WTC11 (cell line): ENCODE data around the gene LRRC8C. TPM values are rescaled to one million over a fixed set of nuclear protein-coding genes. Genes with fewer than 3 reads are reported as not detected.

Experiments used
- ATAC-seq: fragments of 200-7000 bp; cut with Tn5 transposase; 2 replicates; pipeline ENCODE4 v1.10.0; 2021; ENCODE audit warnings: mild to moderate bottlenecking, moderate library complexity
- CTCF ChIA-PET: fragments of 300-600 bp; sonication (Branson Sonifier 250); formaldehyde crosslinking; loops from one replicate; lab custom pipeline; 2021; ENCODE audit warnings: antibody characterized with exemption; lab: Charles Lee
- POLR2A ChIA-PET: fragments of 350-600 bp; sonication (Branson Sonifier 250); formaldehyde crosslinking; loops from one replicate; lab custom pipeline; 2021; ENCODE audit warnings: antibody characterized with exemption; lab: Charles Lee
- DNase-seq: peaks from one replicate; pipeline ENCODE4 v3.0.0; 2021; ENCODE audit warnings: low spot score
- H3K27ac Mint-ChIP-seq: 2 replicates; pipeline ENCODE4 v1.8.0; 2021; ENCODE audit warnings: mixed read lengths
- H3K27me3 Mint-ChIP-seq: 2 replicates; pipeline ENCODE4 v1.8.0; 2021; ENCODE audit warnings: low read depth, mild to moderate bottlenecking, moderate library complexity, mixed read lengths
- H3K36me3 Mint-ChIP-seq: 2 replicates; pipeline ENCODE4 v1.8.0; 2021; ENCODE audit warnings: mixed read lengths
- H3K4me1 Mint-ChIP-seq: 2 replicates; pipeline ENCODE4 v1.8.0; 2022; ENCODE audit warnings: mixed read lengths
- H3K4me3 Mint-ChIP-seq: 2 replicates; pipeline ENCODE4 v1.8.0; 2021; ENCODE audit warnings: mild to moderate bottlenecking, moderate library complexity, mixed read lengths
- H3K9me3 Mint-ChIP-seq: 2 replicates; pipeline ENCODE4 v1.8.0; 2021; ENCODE audit warnings: mixed read lengths
- AFF4 ChIP-seq: sonication (generic); formaldehyde crosslinking; IDR thresholded peaks from 2 replicates; pipeline ENCODE4 v1.8.1; 2023; ENCODE audit warnings: mild to moderate bottlenecking, missing genetic modification reagents, borderline replicate concordance
- EMX1 ChIP-seq: fragments of 250-450 bp; sonication (Bioruptor Pico); IDR thresholded peaks from 2 replicates; pipeline ENCODE4 v1.8.0; 2021; ENCODE audit warnings: mild to moderate bottlenecking
- GRHL2 ChIP-seq: fragments of 250-450 bp; sonication (Bioruptor Pico); IDR thresholded peaks from 2 replicates; pipeline ENCODE4 v1.8.0; 2022; ENCODE audit warnings: mild to moderate bottlenecking, moderate library complexity; ENCODE audit not compliant: insufficient replicate concordance, severe bottlenecking
- IRF1 ChIP-seq: sonication (generic); formaldehyde crosslinking; IDR thresholded peaks from 2 replicates; pipeline ENCODE4 v1.8.0; 2023; ENCODE audit warnings: missing genetic modification reagents
- NR1H2 ChIP-seq: sonication (generic); formaldehyde crosslinking; IDR thresholded peaks from 2 replicates; pipeline ENCODE4 v1.9.0; 2021; ENCODE audit warnings: mild to moderate bottlenecking, moderate library complexity, missing genetic modification reagents
- ZNF121 ChIP-seq: sonication (generic); formaldehyde crosslinking; IDR thresholded peaks from 2 replicates; pipeline ENCODE4 v1.8.0; 2023; ENCODE audit warnings: missing genetic modification reagents
- ZNF219 ChIP-seq: sonication (generic); formaldehyde crosslinking; IDR thresholded peaks from 2 replicates; pipeline ENCODE4 v1.8.0; 2023; ENCODE audit warnings: missing genetic modification reagents, mild to moderate bottlenecking, borderline replicate concordance
- ZNF263 ChIP-seq: sonication (generic); formaldehyde crosslinking; IDR thresholded peaks from 2 replicates; pipeline ENCODE4 v1.8.1; 2022; ENCODE audit warnings: low read depth, mild to moderate bottlenecking, moderate library complexity, missing genetic modification reagents
- total RNA-seq: library from RNA; stranded (reverse); gene quantifications from 3 replicates; pipeline ENCODE4 v1.2.3, GENCODE V29; 2021
- TF ChIP-seq, protein P1 (sequence below): sonication (generic); formaldehyde crosslinking; IDR thresholded peaks from 2 replicates; pipeline ENCODE4 v1.8.1; 2023; ENCODE audit warnings: mild to moderate bottlenecking, missing genetic modification reagents
- TF ChIP-seq, protein P2 (sequence below): fragments of 250-450 bp; sonication (Bioruptor Pico); IDR thresholded peaks from 2 replicates; pipeline ENCODE4 v1.9.0; 2021; ENCODE audit warnings: mild to moderate bottlenecking, borderline replicate concordance
- TF ChIP-seq, protein P3 (sequence below): fragments of 250-450 bp; sonication (Bioruptor Pico); conservative IDR thresholded peaks from 2 replicates; pipeline ENCODE4 v1.9.0; 2021; ENCODE audit warnings: mild to moderate bottlenecking

LRRC8C gene
- total RNA-seq, 1 experiment from 2014 or later = 1.8 TPM

GRCh38 chr1:89631816-89632656 is 884 bp upstream of the LRRC8C start:
- ChIA-PET POLR2A (no interaction called here), CTCF (interaction anchor here (0.6 to 2.9 kb wide), 4 partner anchors 9 to 1481 kb away, joined by 4 to 45 read pairs (median 6); no protein-coding TSS in a partner anchor)
- DNase-seq (peak; percentile 59), ATAC-seq (peak; percentile 56)
- Mint-ChIP-seq H3K9me3 (no peaks in the 10 kb centered on the region), H3K27me3 (peaks cover 49% of the 10 kb centered on the region), H3K27ac (no peak overlapping the region), H3K4me1 (peaks cover 18% of the 10 kb centered on the region), H3K4me3 (peak overlapping the region; percentile 93), H3K36me3 (no peaks in the 10 kb centered on the region)
- TF ChIP-seq, protein P1, sequence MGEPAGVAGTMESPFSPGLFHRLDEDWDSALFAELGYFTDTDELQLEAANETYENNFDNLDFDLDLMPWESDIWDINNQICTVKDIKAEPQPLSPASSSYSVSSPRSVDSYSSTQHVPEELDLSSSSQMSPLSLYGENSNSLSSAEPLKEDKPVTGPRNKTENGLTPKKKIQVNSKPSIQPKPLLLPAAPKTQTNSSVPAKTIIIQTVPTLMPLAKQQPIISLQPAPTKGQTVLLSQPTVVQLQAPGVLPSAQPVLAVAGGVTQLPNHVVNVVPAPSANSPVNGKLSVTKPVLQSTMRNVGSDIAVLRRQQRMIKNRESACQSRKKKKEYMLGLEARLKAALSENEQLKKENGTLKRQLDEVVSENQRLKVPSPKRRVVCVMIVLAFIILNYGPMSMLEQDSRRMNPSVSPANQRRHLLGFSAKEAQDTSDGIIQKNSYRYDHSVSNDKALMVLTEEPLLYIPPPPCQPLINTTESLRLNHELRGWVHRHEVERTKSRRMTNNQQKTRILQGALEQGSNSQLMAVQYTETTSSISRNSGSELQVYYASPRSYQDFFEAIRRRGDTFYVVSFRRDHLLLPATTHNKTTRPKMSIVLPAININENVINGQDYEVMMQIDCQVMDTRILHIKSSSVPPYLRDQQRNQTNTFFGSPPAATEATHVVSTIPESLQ (CRISPR knock-in tag) = no peak
- TF ChIP-seq, protein P2, sequence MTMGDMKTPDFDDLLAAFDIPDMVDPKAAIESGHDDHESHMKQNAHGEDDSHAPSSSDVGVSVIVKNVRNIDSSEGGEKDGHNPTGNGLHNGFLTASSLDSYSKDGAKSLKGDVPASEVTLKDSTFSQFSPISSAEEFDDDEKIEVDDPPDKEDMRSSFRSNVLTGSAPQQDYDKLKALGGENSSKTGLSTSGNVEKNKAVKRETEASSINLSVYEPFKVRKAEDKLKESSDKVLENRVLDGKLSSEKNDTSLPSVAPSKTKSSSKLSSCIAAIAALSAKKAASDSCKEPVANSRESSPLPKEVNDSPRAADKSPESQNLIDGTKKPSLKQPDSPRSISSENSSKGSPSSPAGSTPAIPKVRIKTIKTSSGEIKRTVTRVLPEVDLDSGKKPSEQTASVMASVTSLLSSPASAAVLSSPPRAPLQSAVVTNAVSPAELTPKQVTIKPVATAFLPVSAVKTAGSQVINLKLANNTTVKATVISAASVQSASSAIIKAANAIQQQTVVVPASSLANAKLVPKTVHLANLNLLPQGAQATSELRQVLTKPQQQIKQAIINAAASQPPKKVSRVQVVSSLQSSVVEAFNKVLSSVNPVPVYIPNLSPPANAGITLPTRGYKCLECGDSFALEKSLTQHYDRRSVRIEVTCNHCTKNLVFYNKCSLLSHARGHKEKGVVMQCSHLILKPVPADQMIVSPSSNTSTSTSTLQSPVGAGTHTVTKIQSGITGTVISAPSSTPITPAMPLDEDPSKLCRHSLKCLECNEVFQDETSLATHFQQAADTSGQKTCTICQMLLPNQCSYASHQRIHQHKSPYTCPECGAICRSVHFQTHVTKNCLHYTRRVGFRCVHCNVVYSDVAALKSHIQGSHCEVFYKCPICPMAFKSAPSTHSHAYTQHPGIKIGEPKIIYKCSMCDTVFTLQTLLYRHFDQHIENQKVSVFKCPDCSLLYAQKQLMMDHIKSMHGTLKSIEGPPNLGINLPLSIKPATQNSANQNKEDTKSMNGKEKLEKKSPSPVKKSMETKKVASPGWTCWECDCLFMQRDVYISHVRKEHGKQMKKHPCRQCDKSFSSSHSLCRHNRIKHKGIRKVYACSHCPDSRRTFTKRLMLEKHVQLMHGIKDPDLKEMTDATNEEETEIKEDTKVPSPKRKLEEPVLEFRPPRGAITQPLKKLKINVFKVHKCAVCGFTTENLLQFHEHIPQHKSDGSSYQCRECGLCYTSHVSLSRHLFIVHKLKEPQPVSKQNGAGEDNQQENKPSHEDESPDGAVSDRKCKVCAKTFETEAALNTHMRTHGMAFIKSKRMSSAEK (CRISPR knock-in tag) = no peak
- TF ChIP-seq IRF1 (CRISPR knock-in tag) = no peak
- no peak for TF ChIP-seq NR1H2 (CRISPR knock-in tag)
- no peak for TF ChIP-seq AFF4 (CRISPR knock-in tag)
- TF ChIP-seq ZNF121 (CRISPR knock-in tag) = no peak
- TF ChIP-seq ZNF219 (CRISPR knock-in tag) = no peak
- no peak for TF ChIP-seq EMX1 (CRISPR knock-in tag)
- TF ChIP-seq, protein P3, sequence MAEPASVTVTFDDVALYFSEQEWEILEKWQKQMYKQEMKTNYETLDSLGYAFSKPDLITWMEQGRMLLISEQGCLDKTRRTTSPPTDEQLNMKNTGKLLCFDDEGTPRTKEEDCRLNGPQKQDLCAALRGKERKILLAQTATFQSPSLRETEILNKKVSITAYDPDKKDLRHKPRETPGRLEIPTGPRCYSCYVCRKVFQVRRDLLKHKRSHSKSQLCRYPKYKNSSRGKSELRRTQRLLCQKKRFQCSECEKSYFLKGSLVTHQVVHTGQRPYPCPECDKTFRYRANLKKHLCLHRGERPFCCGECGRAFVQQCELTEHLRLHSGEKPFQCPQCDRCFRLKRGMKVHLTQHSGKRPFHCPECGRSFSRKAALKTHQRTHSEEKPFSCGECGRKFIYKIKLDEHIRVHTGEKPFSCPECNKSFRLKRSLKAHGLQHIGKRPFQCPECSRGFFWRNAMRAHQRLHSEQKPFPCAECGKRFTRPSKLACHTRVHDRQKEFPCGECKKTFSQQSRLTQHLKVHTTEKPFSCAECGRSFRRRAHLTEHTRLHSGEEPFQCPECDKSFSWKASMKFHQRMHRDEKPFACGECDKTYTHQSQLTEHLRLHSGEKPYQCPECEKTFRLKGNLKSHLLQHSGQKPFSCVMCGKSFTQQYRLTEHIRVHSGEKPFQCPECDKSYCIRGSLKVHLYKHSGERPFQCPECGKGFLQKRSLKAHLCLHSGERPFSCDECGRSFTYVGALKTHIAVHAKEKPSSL (CRISPR knock-in tag) = no peak
- TF ChIP-seq ZNF263 = no peak
- TF ChIP-seq GRHL2 = no peak
